ENCODE measurements around the gene CCT7.
A peak's percentile ranks its signal among the peaks of the same experiment; 100 is the strongest.

The CCT7 gene

DNA sequence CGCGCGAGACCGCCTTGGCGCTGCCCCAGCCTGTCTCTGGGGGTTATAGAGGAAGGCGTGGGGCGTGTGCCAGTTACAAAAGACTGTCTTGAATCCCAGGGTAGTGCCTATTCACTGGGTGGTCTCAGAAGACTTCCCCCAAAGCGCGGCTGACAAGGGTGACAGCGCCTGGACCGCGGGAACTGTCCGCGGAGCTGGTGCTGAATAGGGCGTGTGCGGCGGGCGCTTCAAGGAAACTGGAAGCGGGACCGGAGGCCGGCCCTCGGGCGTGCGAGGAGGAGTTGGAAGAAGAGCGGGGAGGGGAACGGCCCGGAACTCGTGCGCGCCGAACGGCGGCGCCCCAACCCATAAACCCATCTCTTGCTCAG lies 57.0 kb downstream of the CCT7 start:
- TF ChIP-seq, protein P1, sequence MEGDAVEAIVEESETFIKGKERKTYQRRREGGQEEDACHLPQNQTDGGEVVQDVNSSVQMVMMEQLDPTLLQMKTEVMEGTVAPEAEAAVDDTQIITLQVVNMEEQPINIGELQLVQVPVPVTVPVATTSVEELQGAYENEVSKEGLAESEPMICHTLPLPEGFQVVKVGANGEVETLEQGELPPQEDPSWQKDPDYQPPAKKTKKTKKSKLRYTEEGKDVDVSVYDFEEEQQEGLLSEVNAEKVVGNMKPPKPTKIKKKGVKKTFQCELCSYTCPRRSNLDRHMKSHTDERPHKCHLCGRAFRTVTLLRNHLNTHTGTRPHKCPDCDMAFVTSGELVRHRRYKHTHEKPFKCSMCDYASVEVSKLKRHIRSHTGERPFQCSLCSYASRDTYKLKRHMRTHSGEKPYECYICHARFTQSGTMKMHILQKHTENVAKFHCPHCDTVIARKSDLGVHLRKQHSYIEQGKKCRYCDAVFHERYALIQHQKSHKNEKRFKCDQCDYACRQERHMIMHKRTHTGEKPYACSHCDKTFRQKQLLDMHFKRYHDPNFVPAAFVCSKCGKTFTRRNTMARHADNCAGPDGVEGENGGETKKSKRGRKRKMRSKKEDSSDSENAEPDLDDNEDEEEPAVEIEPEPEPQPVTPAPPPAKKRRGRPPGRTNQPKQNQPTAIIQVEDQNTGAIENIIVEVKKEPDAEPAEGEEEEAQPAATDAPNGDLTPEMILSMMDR (IDR thresholded peaks at IDR 0.05; ENCODE audit: low read length, missing control alignments), result no peak
- DNase-seq (ENCODE audit: low read depth), result peak; percentile 62
- peak overlapping the region; percentile 10 for H3K4me3 ChIP-seq (replicated peaks; ENCODE audit: low read depth, low read length)

DNA sequence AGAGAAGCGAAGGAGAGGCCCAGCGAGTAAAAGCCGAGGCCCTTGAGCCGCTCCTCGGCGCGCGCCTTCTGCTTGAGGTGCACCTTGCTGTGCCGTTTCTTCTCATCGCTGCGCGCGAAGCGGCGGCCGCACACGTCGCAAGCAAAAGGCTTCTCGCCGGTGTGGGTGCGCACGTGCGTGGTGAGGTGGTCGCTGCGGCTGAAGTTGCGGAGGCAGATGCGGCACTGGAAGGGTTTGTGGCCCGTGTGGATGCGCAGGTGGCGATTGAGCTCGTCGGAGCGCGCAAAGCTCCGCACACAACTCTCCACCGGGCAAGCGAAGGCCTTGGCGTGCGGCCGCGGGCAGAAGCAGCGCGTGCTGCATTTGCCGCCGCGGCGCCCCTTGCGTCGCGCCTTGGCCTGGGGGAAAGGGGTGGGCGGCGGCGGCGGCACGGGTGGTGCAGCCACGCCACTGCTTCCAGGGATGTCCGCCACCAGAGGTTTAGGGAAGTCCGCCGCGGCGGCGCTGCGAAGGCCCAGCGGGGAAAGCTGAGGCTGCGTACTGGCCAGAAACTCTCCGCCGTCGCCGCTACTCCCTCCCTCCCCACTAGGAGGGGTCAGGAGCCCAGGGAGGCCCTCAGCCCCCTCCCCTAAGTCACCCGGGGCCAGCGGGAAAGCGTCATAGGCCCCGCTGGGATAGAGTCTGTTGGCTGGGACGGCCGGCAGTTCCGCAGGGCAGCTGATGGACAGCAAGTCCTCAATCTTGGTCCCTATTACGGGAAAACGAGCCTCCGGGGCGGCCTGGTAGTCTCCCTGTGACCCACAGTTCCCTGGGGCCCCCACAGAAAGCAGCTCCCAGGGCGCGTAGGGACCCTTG lies 57.6 kb downstream of the CCT7 start:
- peak overlapping the region; percentile 10 for H3K4me3 ChIP-seq (replicated peaks; ENCODE audit: low read depth, low read length)
- DNase-seq (ENCODE audit: low read depth), result no peak
- TF ChIP-seq, protein P1 (IDR thresholded peaks at IDR 0.05; ENCODE audit: low read length, missing control alignments), result no peak

- TF ChIP-seq, protein P1 (IDR thresholded peaks at IDR 0.05; ENCODE audit: low read length, missing control alignments), result no peak
- DNase-seq (ENCODE audit: low read depth), result no peak
- no peak overlapping the region for H3K4me3 ChIP-seq (replicated peaks; ENCODE audit: low read depth, low read length)
Observed at GRCh38 chr2:73292316-73292905, 58.3 kb downstream of the CCT7 start.

- TF ChIP-seq, protein P1 (IDR thresholded peaks at IDR 0.05; ENCODE audit: low read length, missing control alignments), result no peak
- peak overlapping the region; percentile 45 for H3K4me3 ChIP-seq (replicated peaks; ENCODE audit: low read depth, low read length)
- no peak for DNase-seq (ENCODE audit: low read depth)
Observed at GRCh38 chr2:73292906-73293533, 58.9 kb downstream of the CCT7 start.

- DNase-seq (ENCODE audit: low read depth), result peak; percentile 71
- peak within 1 kb of the TSS; percentile 45 for H3K4me3 ChIP-seq (replicated peaks; ENCODE audit: low read depth, low read length)
- TF ChIP-seq, protein P1 (IDR thresholded peaks at IDR 0.05; ENCODE audit: low read length, missing control alignments), result no peak
Observed at GRCh38 chr2:73293534-73294171, 59.5 kb downstream of the CCT7 start, which contains the start of gene EGR4. Gene EGR4, minus strand, starts transcription at chr2:73293548. Its CDS starts 231 bp downstream, at chr2:73293317.

DNA sequence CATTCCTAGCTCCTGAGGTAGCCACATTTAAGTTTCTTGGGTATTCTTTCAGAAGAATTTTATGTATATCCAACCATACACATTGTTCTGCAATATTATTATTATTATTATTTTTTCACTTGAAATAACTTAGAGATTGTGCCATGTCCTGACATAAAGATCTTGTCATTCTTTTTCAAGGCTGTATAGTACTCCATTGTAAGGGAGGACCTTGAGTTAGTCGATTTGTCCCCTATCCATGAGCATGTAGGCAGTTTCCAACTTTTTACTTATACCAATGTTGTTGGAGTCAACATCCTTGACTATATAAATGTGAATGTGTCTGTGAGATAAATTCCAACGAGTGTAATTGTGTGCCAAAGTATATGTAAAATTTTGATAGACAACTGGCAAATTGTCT lies 60.1 kb downstream of the CCT7 start:
- no peak for DNase-seq (ENCODE audit: low read depth)
- TF ChIP-seq, protein P1 (IDR thresholded peaks at IDR 0.05; ENCODE audit: low read length, missing control alignments), result no peak

More for the DNA sequence above, 60.1 kb downstream of the CCT7 start:
- H3K4me3 ChIP-seq (replicated peaks; ENCODE audit: low read depth, low read length), result no peak overlapping the region
